CD4-positive, CD25-positive, alpha-beta regulatory T cell (primary cell): ENCODE results near the gene RABGAP1L. TPM values are rescaled to one million over a fixed set of nuclear protein-coding genes. Genes with fewer than 3 reads are reported as not detected.
A peak's percentile ranks its signal among the peaks of the same experiment; 100 is the strongest.

Source experiments
- ATAC-seq, 2 donors: fragments of 150-1000 bp; cut with Tn5 transposase; one replicate each; pipeline ENCODE4 v1.10.0; 2021; ENCODE audit warnings: low read depth in 2 of 2, moderate number of reproducible peaks in 2 of 2, moderate library complexity in 1 of 2
- DNase-seq, 3 donors: peaks; one replicate each; pipeline versions ENCODE4 v3.0.0 to v3.0.0-alpha.2; 2012 to 2022; ENCODE audit warnings: mixed read lengths in 1 of 3
- H3K27ac ChIP-seq: one replicate; pipeline ENCODE4 v1.7.0; 2013; ENCODE audit warnings: mild to moderate bottlenecking, low read length; ENCODE audit not compliant: insufficient read depth, poor library complexity, severe bottlenecking
- H3K27me3 ChIP-seq: one replicate; pipeline ENCODE4 v1.7.0; 2013; ENCODE audit warnings: low read length; ENCODE audit not compliant: control insufficient read depth, insufficient read depth
- H3K36me3 ChIP-seq: one replicate; pipeline ENCODE4 v1.7.0; 2013; ENCODE audit warnings: mild to moderate bottlenecking, low read length, moderate library complexity; ENCODE audit not compliant: control insufficient read depth, insufficient read depth
- H3K4me1 ChIP-seq: 2 replicates; pipeline ENCODE4 v1.7.0; 2013; ENCODE audit warnings: mild to moderate bottlenecking, low read length; ENCODE audit not compliant: insufficient read depth, control insufficient read depth, poor library complexity, severe bottlenecking
- H3K4me3 ChIP-seq: one replicate; pipeline ENCODE4 v1.7.0; 2013; ENCODE audit warnings: low read depth, mild to moderate bottlenecking, low read length, moderate library complexity
- H3K9me3 ChIP-seq, 2 experiments: 1 replicate in 1 of 2; 2 replicates in 1 of 2; pipeline ENCODE4 v1.7.0; 2013; ENCODE audit warnings: low read length in 2 of 2, mild to moderate bottlenecking in 1 of 2, moderate library complexity in 1 of 2; ENCODE audit not compliant: control insufficient read depth in 2 of 2
- H3K27ac Mint-ChIP-seq, 3 donors: one replicate each; pipeline ENCODE4 v1.8.0; 2020 to 2022; ENCODE audit warnings: mild to moderate bottlenecking in 3 of 3, mixed read lengths in 3 of 3, moderate library complexity in 2 of 3
- H3K27me3 Mint-ChIP-seq: one replicate; pipeline ENCODE4 v1.8.0; 2022; ENCODE audit warnings: mild to moderate bottlenecking, mixed read lengths
- H3K36me3 Mint-ChIP-seq: one replicate; pipeline ENCODE4 v1.8.0; 2020; ENCODE audit warnings: mixed read lengths
- H3K4me1 Mint-ChIP-seq, 4 donors: one replicate each; pipeline ENCODE4 v1.8.0; 2020 to 2022; ENCODE audit warnings: mixed read lengths in 4 of 4, mild to moderate bottlenecking in 1 of 4
- H3K4me3 Mint-ChIP-seq, 4 donors: one replicate each; pipeline ENCODE4 v1.8.0; 2020 to 2022; ENCODE audit warnings: mild to moderate bottlenecking in 4 of 4, mixed read lengths in 4 of 4, moderate library complexity in 3 of 4
- H3K9me3 Mint-ChIP-seq, 7 donors: one replicate each; pipeline ENCODE4 v1.8.0; 2020 to 2022; ENCODE audit warnings: mixed read lengths in 7 of 7, mild to moderate bottlenecking in 3 of 7, moderate library complexity in 2 of 7
- polyA plus RNA-seq, 4 donors: library from polyadenylated mRNA; unstranded; fragments of 300-500 nt; fragmentation: Illumina TruSeq; gene quantifications; one replicate each; pipeline ENCODE4 v1.2.3, GENCODE V29; 2021
- total RNA-seq: library from RNA; stranded (reverse); gene quantifications from one replicate; pipeline ENCODE4 v1.2.3, GENCODE V29; 2022

Gene RABGAP1L
- total and polyA plus RNA-seq, 5 donors from 2014 or later, result 69.7 to 118 (median 84.9) TPM

DNA sequence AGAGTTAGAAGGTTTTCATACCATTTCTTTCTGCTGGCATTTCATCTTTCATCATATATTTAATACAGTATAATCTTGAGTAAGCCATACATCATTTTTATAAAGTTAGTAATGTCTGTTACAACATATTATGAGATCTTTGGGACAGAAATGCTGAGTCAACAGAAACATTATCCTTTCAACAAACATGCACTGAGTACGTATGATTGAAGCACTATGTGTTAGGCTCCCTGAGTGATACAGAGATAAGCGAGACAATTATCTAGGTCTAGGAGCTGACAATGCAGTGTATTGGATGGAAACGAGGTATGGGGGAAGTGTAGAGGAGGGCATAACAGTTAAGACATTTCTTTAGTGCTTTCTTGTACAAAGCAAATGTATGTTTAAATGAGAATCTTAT is 268.7 kb downstream of the RABGAP1L start:
- H3K36me3 Mint-ChIP-seq, result no peaks in the 10 kb centered on the region
- no peak overlapping the region for H3K27ac ChIP-seq
- no peak for ATAC-seq

DNA sequence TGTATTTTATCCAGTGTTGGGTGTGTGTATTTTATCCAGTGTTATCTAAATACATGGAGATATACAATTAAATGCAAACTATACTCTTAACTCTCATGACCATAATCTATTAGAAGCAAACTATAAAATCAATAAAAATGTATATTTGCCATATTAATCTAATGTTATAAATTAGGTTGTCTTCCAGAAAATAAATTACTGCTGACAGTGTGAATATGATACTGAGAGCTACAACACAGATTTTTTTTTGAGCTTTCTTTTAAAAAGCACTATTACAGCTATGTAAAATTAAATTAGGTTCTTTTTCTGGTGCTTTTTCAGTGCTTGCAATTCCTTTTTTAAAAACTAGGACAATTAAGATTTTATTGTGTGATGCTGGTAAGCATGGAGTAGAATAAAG is 269.4 kb downstream of the RABGAP1L start:
- Histone ChIP-seq H3K4me1 (no peaks in the 10 kb centered on the region), H3K9me3 (no peaks in the 10 kb centered on the region), H3K27me3 (no peaks in the 10 kb centered on the region), H3K36me3 (no peaks in the 10 kb centered on the region), H3K4me3 (no peak overlapping the region), H3K27ac (no peak overlapping the region)
- no peaks in the 10 kb centered on the region for H3K9me3 Mint-ChIP-seq
- ATAC-seq (no peak), DNase-seq (no peak)
- H3K36me3 Mint-ChIP-seq, result no peaks in the 10 kb centered on the region
- peaks cover 2 to 7% (median 6%) of the 10 kb centered on the region in 4 donors for H3K4me1 Mint-ChIP-seq
- H3K27ac Mint-ChIP-seq, result no peak overlapping the region
- no peaks in the 10 kb centered on the region for H3K27me3 Mint-ChIP-seq
- no peak overlapping the region for H3K4me3 Mint-ChIP-seq

More for the DNA sequence above, 268.7 kb downstream of the RABGAP1L start:
- H3K9me3 Mint-ChIP-seq, result no peaks in the 10 kb centered on the region
- no peak overlapping the region for H3K27ac Mint-ChIP-seq
- H3K4me3 Mint-ChIP-seq, result no peak overlapping the region
- no peaks in the 10 kb centered on the region for H3K9me3 ChIP-seq
- H3K27me3 Mint-ChIP-seq, result no peaks in the 10 kb centered on the region
- DNase-seq, result no peak
- no peak overlapping the region for H3K4me3 ChIP-seq
- peaks cover 4 to 7% (median 6%) of the 10 kb centered on the region in 4 donors for H3K4me1 Mint-ChIP-seq
- no peaks in the 10 kb centered on the region for H3K4me1 ChIP-seq
- H3K27me3 ChIP-seq, result no peaks in the 10 kb centered on the region
- no peaks in the 10 kb centered on the region for H3K36me3 ChIP-seq

DNA sequence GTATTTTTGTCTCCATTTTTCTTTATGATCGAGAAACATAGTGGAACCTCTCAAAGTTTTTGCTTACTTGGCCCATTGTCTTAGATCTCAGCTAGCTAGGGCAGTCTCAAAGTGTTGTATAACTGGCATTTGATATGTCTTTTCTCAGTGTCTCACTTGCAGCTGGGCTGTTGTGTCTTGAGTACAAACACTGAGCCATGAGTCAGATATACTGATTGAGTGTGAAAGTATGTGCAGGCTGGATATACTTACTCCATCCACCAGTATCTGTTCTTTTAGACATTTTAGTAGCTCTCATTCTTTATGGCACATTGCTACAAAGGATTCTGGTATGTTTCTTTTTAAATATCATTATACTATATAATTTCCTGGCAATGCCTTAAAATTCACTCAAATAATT is 274.1 kb downstream of the RABGAP1L start:
- Histone ChIP-seq H3K27ac (no peak overlapping the region), H3K9me3 (no peaks in the 10 kb centered on the region), H3K36me3 (no peaks in the 10 kb centered on the region), H3K27me3 (no peaks in the 10 kb centered on the region), H3K4me1 (no peaks in the 10 kb centered on the region), H3K4me3 (no peak overlapping the region)
- Mint-ChIP-seq H3K36me3 (no peaks in the 10 kb centered on the region), H3K27ac (no peak overlapping the region), H3K4me3 (no peak overlapping the region), H3K27me3 (no peaks in the 10 kb centered on the region), H3K4me1 (peaks cover 0 to 2% (median 0%) of the 10 kb centered on the region in 4 donors), H3K9me3 (no peaks in the 10 kb centered on the region)
- DNase-seq (no peak), ATAC-seq (no peak)

DNA sequence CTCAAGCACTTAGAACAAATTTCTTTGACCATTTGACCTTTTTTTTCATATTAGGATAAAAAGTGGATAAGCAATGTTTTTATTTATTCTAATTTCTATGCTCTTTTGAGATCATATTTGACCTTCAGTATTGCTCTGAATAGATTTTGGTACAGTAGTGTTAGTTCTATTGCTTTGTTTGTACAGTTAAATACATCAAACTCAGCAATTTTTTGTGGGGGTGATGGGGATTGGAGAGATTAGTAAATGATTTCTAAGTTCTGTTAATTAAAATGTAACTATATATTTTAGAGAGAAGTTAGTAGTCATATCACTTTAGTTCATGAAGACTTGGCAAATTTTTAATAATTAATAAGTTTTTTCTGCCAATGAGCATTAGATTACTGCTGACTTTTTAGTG is 286.0 kb downstream of the RABGAP1L start:
- no peaks in the 10 kb centered on the region for H3K27me3 Mint-ChIP-seq

DNA sequence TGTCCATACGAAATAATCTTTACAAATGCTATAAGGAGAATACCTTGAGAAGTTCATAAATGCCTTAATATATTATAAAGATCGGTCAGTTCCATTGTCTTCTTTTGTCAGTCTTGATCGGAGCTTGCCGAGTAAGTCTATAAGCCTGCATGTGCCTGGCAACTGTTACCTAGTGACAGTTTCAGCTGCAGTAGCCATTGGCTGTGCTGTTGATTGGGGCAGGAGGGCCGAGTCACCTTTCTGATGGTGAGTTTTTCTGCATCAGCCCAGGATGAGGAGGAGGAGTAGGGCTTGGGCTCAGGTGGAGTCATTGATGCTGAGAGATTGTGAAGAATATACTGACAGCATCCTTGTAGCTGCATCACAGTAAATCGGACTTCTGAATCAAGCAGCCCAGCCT is 286.5 kb downstream of the RABGAP1L start:
- Histone ChIP-seq H3K4me1 (no peaks in the 10 kb centered on the region), H3K36me3 (no peaks in the 10 kb centered on the region), H3K27me3 (no peaks in the 10 kb centered on the region), H3K9me3 (no peaks in the 10 kb centered on the region), H3K4me3 (no peak overlapping the region), H3K27ac (no peak overlapping the region)
- peaks cover 6% of the 10 kb centered on the region for H3K36me3 Mint-ChIP-seq
- no peak for DNase-seq
- no peaks in the 10 kb centered on the region for H3K27me3 Mint-ChIP-seq
- H3K4me1 Mint-ChIP-seq, result peaks cover 5 to 33% (median 9%) of the 10 kb centered on the region in 4 donors
- peaks cover 0 to 3% (median 0%) of the 10 kb centered on the region in 7 donors for H3K9me3 Mint-ChIP-seq
- no peak for ATAC-seq
- H3K4me3 Mint-ChIP-seq, result no peak overlapping the region
- H3K27ac Mint-ChIP-seq, result peak overlapping the region in 1 of 3 donors; percentile 41

More for the DNA sequence above, 286.0 kb downstream of the RABGAP1L start:
- DNase-seq (no peak), ATAC-seq (no peak)
- no peaks in the 10 kb centered on the region for H3K36me3 ChIP-seq
- Mint-ChIP-seq H3K4me1 (peaks cover 5 to 35% (median 9%) of the 10 kb centered on the region in 4 donors), H3K27ac (no peak overlapping the region), H3K4me3 (peak overlapping the region in 1 of 4 donors; percentile 5), H3K9me3 (peaks cover 0 to 3% (median 0%) of the 10 kb centered on the region in 7 donors), H3K36me3 (peaks cover 6% of the 10 kb centered on the region)
- H3K4me3 ChIP-seq, result no peak overlapping the region
- no peaks in the 10 kb centered on the region for H3K4me1 ChIP-seq
- H3K27me3 ChIP-seq, result no peaks in the 10 kb centered on the region
- no peaks in the 10 kb centered on the region for H3K9me3 ChIP-seq
- H3K27ac ChIP-seq, result no peak overlapping the region

DNA sequence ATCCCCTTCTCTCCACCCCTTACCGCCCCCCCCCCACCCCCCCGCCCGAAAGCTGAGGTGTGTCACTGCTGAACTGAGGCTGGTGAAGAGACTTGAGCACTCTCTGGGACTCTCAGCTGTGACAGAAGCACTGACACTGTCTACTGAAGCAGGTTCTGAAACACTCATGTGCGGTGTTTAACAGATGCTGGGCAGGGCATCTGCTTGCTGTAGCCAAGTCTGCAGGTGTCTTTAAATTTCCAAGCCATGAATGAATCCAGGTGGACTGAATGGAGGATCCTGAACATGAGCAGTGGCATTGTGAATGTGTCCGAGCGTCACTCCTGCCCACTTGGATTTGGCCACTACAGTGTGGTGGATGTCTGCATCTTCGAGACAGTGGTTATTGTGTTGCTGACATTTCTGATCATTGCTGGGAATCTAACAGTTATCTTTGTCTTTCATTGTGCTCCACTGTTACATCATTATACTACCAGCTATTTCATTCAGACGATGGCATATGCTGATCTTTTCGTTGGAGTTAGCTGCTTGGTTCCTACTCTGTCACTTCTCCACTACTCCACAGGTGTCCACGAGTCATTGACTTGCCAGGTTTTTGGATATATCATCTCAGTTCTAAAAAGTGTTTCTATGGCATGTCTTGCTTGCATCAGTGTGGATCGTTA is 288.7 kb downstream of the RABGAP1L start, which contains the start of gene GPR52:
Gene GPR52, plus strand, starts transcription at position 99 of the 665 bp plus-strand sequence. Its CDS starts 148 bp downstream, at position 247.
- H3K9me3 Mint-ChIP-seq, result peaks cover 0 to under 1% (median 0%) of the 10 kb centered on the region in 7 donors
- Histone ChIP-seq H3K4me1 (no peaks in the 10 kb centered on the region), H3K27me3 (no peaks in the 10 kb centered on the region), H3K36me3 (no peaks in the 10 kb centered on the region), H3K27ac (no peak within 1 kb of the TSS), H3K9me3 (no peaks in the 10 kb centered on the region), H3K4me3 (no peak within 1 kb of the TSS)
- no peak within 1 kb of the TSS for H3K4me3 Mint-ChIP-seq
- H3K36me3 Mint-ChIP-seq, result peaks cover 6% of the 10 kb centered on the region
- peaks cover 10 to 29% (median 10%) of the 10 kb centered on the region in 4 donors for H3K4me1 Mint-ChIP-seq
- H3K27ac Mint-ChIP-seq, result no peak within 1 kb of the TSS
- H3K27me3 Mint-ChIP-seq, result no peaks in the 10 kb centered on the region
- DNase-seq (no peak), ATAC-seq (no peak)

DNA sequence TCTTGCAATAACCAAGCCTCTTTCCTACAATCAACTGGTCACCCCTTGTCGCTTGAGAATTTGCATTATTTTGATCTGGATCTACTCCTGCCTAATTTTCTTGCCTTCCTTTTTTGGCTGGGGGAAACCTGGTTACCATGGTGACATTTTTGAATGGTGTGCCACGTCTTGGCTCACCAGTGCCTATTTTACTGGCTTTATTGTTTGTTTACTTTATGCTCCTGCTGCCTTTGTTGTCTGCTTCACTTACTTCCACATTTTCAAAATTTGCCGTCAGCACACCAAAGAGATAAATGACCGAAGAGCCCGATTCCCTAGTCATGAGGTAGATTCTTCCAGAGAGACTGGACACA is 289.2 kb downstream of the RABGAP1L start:
- ATAC-seq (no peak), DNase-seq (no peak)
- Histone ChIP-seq H3K27me3 (no peaks in the 10 kb centered on the region), H3K27ac (no peak overlapping the region), H3K4me1 (no peaks in the 10 kb centered on the region), H3K4me3 (no peak overlapping the region), H3K36me3 (no peaks in the 10 kb centered on the region), H3K9me3 (no peaks in the 10 kb centered on the region)
- H3K4me1 Mint-ChIP-seq, result peaks cover 6 to 27% (median 10%) of the 10 kb centered on the region in 4 donors
- no peaks in the 10 kb centered on the region for H3K27me3 Mint-ChIP-seq
- no peaks in the 10 kb centered on the region for H3K9me3 Mint-ChIP-seq
- peaks cover 6% of the 10 kb centered on the region for H3K36me3 Mint-ChIP-seq
- no peak overlapping the region for H3K27ac Mint-ChIP-seq
- no peak overlapping the region for H3K4me3 Mint-ChIP-seq

DNA sequence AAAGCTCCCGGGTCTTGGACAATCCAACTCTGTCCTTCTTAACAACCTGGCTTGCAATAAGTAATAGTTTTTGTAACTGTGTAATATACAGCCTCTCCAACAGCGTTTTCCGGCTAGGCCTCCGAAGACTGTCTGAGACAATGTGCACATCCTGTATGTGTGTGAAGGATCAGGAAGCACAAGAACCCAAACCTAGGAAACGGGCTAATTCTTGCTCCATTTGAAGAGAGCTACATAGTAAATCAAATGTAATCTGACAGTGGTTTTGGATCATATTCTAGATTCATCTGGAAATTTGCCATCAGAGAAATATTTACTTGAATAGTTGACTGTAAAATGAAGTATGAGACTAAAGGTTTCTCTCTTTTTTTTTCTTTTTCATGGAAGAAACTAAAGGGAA is 289.7 kb downstream of the RABGAP1L start:
- Mint-ChIP-seq H3K9me3 (no peaks in the 10 kb centered on the region), H3K27ac (no peak overlapping the region), H3K4me3 (no peak overlapping the region), H3K4me1 (peaks cover 6 to 22% (median 9%) of the 10 kb centered on the region in 4 donors), H3K27me3 (no peaks in the 10 kb centered on the region), H3K36me3 (peaks cover 6% of the 10 kb centered on the region)
- Histone ChIP-seq H3K27ac (no peak overlapping the region), H3K9me3 (no peaks in the 10 kb centered on the region), H3K27me3 (no peaks in the 10 kb centered on the region), H3K4me1 (no peaks in the 10 kb centered on the region), H3K36me3 (no peaks in the 10 kb centered on the region), H3K4me3 (no peak overlapping the region)
- no peak for DNase-seq
- no peak for ATAC-seq
